Amniotic epithelial cell (primary cell): ENCODE results near the gene P2RX6.
"Not testable (repeated sequence)": the region's sequence is repeated elsewhere in the genome, so short reads cannot be mapped to it uniquely, and the experiment has no call there.

ENCODE experiments used
- DNase-seq: peaks from one replicate; pipeline ENCODE4 v3.0.0-alpha.2; 2010; ENCODE audit warnings: low read depth

The P2RX6 gene

GRCh38 chr22:21014726-21015465, at the start of gene P2RX6:
TSS of gene P2RX6 (plus strand) at chr22:21015165. CDS start at chr22:21015175, 10 bp downstream.
- DNase-seq, result peak; percentile 90

GRCh38 chr22:20965888-20966855, 48.8 kb upstream of the P2RX6 start:
- DNase-seq, result no peak

- no peak for DNase-seq
These were observed 47.9 kb upstream of the P2RX6 start, which contains the start of gene AIFM3 for GRCh38 chr22:20966883-20967696. TSS of gene AIFM3 (plus strand) at chr22:20967255. CDS start at chr22:20967945, 690 bp downstream.

- no peak for DNase-seq
These were observed 47.2 kb upstream of the P2RX6 start for GRCh38 chr22:20967697-20968211.

- no peak for DNase-seq
These were observed 46.5 kb upstream of the P2RX6 start for GRCh38 chr22:20968281-20968977.

- DNase-seq, result no peak
These were observed 43.9 kb upstream of the P2RX6 start for GRCh38 chr22:20970939-20971657.

GRCh38 chr22:20972014-20972694, 42.8 kb upstream of the P2RX6 start:
- not testable (repeated sequence) for DNase-seq

GRCh38 chr22:20972933-20973577, 41.9 kb upstream of the P2RX6 start:
- DNase-seq, result no peak

- no peak for DNase-seq
These were observed 41.2 kb upstream of the P2RX6 start for GRCh38 chr22:20973634-20974286.

- no peak for DNase-seq
These were observed 40.5 kb upstream of the P2RX6 start for GRCh38 chr22:20974336-20974955.

GRCh38 chr22:20975541-20976290, 39.2 kb upstream of the P2RX6 start:
- no peak for DNase-seq

- no peak for DNase-seq
These were observed 38.6 kb upstream of the P2RX6 start for GRCh38 chr22:20976291-20976877.

- DNase-seq, result no peak
These were observed 37.9 kb upstream of the P2RX6 start for GRCh38 chr22:20977019-20977418.

GRCh38 chr22:20977516-20978170, 37.3 kb upstream of the P2RX6 start:
- no peak for DNase-seq

GRCh38 chr22:20978419-20978818, 36.5 kb upstream of the P2RX6 start:
- no peak for DNase-seq

GRCh38 chr22:20979243-20979809, 35.6 kb upstream of the P2RX6 start:
- DNase-seq, result peak; percentile 92
